ENCODE results near the gene FRA10AC1.

Gene FRA10AC1

DNA sequence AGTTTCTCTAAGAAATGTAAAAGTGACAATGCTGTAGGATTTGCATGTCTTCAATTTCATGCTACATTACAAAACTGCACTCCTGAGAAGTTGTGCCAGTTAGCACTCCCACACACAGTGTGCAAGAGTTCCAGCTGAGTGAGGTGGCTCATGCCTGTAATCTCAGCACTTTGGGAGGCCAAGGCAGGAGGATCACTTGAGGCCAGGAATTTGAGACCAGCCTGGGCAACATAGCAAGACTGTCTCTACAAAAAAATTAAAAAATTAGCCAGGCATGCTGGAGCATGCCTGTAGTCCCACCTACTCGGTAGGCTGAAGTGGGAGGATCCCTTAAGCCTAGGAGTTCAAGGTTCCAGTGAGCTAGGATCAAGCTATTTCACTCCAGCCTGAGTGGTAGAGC, 44.6 kb downstream of the FRA10AC1 start:
- Histone ChIP-seq H3K4me1 (ENCODE audit: control insufficient read depth, insufficient read depth, low read length) (no peaks in the 10 kb centered on the region), H3K36me3 (ENCODE audit: control insufficient read depth, insufficient read depth, low read length) (peaks cover 4% of the 10 kb centered on the region), H3K27me3 (ENCODE audit: control insufficient read depth, insufficient read depth, low read length) (no peaks in the 10 kb centered on the region), H3K9ac (ENCODE audit: low read length) (no peak overlapping the region), H3K27ac (ENCODE audit: low read depth, low read length) (no peak overlapping the region), H3K4me3 (ENCODE audit: low read length) (no peak overlapping the region)

DNA sequence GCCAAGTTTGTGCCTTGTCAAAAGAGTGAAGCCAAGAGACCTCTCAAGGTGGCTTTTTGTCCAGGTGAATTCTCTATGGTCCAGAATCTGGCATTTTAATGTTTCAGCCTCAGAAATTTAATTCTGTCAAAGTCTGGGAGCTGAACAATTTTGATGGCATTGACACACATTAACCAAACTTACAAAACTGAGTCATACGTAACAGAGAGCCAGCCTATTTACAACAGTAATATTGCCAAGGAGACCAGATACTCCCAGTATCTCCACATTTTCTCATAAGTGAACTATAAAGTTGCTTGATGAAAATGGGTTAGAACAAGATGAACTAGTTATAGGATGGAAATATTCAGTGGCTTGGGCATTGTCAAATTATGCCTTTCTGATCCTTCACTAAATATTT, 46.2 kb downstream of the FRA10AC1 start:
- Histone ChIP-seq H3K9ac (ENCODE audit: low read length) (no peak overlapping the region), H3K4me3 (ENCODE audit: low read length) (no peak overlapping the region), H3K36me3 (ENCODE audit: control insufficient read depth, insufficient read depth, low read length) (peaks cover 4% of the 10 kb centered on the region), H3K27me3 (ENCODE audit: control insufficient read depth, insufficient read depth, low read length) (no peaks in the 10 kb centered on the region), H3K27ac (ENCODE audit: low read depth, low read length) (no peak overlapping the region), H3K4me1 (ENCODE audit: control insufficient read depth, insufficient read depth, low read length) (no peaks in the 10 kb centered on the region)

DNA sequence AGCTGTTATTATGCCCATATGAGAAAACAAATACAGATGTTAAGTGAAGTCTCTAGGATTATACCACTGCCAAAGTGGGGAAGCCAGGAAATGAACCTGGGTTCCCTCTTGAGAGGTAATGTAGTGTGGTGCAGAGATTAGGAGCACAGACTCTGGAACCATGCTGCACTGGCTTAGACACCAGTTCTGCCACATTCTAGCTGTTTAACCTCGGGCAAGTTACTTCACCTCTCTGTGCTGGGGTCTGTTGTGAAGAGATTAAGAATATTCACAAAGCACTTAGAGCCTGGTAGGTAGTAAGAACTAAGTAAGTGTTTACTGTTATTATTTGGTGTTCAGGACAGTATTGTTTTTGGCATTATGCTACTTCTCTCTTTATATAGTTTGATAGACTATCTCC, 48.2 kb downstream of the FRA10AC1 start:
- no peak overlapping the region for H3K4me3 ChIP-seq (ENCODE audit: low read length)
- H3K27ac ChIP-seq (ENCODE audit: low read depth, low read length), result no peak overlapping the region
- no peaks in the 10 kb centered on the region for H3K4me1 ChIP-seq (ENCODE audit: control insufficient read depth, insufficient read depth, low read length)
- H3K27me3 ChIP-seq (ENCODE audit: control insufficient read depth, insufficient read depth, low read length), result no peaks in the 10 kb centered on the region
- no peak overlapping the region for H3K9ac ChIP-seq (ENCODE audit: low read length)
- H3K36me3 ChIP-seq (ENCODE audit: control insufficient read depth, insufficient read depth, low read length), result no peaks in the 10 kb centered on the region

DNA sequence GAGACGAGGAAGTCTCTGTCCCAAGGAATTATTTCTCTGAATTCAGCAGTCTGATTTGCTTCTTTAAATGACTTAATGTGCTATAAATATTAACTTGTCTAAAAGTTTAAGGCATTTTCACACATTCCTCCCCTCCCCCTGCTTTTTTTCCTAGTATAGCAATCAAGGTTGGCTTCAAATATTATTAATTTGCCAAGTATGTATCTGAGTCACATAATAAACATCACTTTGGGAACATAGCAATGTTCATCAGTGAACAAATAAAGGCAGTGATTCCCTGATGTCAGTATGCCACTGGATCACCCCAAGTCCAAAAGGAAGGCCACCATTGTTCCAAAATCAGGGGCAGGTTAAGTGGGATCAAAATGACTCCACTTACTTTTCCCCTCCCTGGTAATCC, 49.5 kb downstream of the FRA10AC1 start:
- no peak overlapping the region for H3K27ac ChIP-seq (ENCODE audit: low read depth, low read length)
- H3K9ac ChIP-seq (ENCODE audit: low read length), result no peak overlapping the region
- H3K4me3 ChIP-seq (ENCODE audit: low read length), result no peak overlapping the region
- no peaks in the 10 kb centered on the region for H3K27me3 ChIP-seq (ENCODE audit: control insufficient read depth, insufficient read depth, low read length)
- no peaks in the 10 kb centered on the region for H3K4me1 ChIP-seq (ENCODE audit: control insufficient read depth, insufficient read depth, low read length)
- no peaks in the 10 kb centered on the region for H3K36me3 ChIP-seq (ENCODE audit: control insufficient read depth, insufficient read depth, low read length)

DNA sequence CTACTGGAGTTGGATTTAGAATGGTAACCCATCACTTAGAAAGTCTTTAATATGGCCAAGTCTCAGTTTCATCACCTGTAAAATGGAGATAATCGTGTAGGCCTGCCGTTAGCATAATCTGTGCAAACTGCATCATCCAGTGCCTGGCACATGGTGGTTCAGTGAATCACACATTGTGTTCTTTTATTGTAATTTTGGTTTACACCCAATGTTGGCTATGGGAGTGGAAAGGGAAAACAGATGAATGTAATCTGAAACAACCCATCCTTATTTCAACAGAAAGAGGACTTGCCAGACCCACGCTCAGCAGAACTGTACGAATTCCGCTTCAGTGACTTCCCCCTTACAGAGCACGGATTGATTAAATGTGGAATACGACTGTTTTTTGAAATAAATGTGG, 62.6 kb downstream of the FRA10AC1 start:
- no peaks in the 10 kb centered on the region for H3K4me1 ChIP-seq (ENCODE audit: control insufficient read depth, insufficient read depth, low read length)
- H3K9ac ChIP-seq (ENCODE audit: low read length), result no peak overlapping the region
- no peak overlapping the region for H3K4me3 ChIP-seq (ENCODE audit: low read length)
- no peaks in the 10 kb centered on the region for H3K27me3 ChIP-seq (ENCODE audit: control insufficient read depth, insufficient read depth, low read length)
- no peak overlapping the region for H3K27ac ChIP-seq (ENCODE audit: low read depth, low read length)
- no peaks in the 10 kb centered on the region for H3K36me3 ChIP-seq (ENCODE audit: control insufficient read depth, insufficient read depth, low read length)

DNA sequence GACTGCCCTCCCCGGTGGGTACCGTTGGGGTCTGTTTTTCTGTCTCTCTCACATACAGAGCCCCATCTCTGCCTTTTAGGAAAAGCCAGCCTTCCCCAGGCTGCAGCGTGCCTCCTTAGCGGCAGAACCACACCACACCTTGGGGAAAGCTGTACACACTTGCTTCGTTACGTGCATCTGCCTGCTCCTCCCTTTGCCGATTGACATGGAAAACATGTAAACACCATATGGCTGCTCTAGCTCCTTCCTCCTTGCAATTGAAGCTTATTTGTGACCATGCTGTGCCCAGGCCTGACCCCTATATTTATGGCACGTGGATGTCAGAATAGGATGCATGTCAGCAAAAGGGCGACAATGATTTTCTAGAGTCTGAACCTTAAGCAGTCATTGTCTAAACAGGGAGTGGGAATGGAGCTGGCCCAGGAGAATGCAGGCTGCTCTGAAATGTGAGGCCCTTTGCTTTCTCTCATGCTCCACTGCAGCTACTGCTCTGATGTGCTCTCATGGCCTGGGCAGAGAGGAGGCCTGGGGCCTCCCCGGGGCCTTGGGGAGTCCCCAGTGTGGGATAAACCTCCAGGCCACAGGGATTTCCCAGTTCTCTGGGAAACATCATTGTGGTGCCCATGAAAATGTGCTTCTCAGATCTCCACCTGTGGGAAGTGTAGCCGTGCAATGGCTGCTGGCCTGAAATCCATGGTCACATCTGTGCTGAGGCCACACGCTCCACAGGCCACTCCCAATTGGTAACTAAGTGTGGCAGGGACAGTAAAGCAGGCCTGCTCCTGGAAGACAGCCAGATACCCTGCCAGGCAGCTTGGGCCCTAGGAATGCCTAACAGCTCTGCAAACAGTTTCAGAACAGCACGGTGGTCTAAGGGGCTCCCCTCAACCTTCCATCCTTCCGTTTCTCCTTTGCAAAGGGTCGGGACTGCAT, 71.5 kb downstream of the FRA10AC1 start:
- H3K4me3 ChIP-seq (ENCODE audit: low read length), result no peak overlapping the region
- no peaks in the 10 kb centered on the region for H3K4me1 ChIP-seq (ENCODE audit: control insufficient read depth, insufficient read depth, low read length)
- no peaks in the 10 kb centered on the region for H3K27me3 ChIP-seq (ENCODE audit: control insufficient read depth, insufficient read depth, low read length)
- no peak overlapping the region for H3K27ac ChIP-seq (ENCODE audit: low read depth, low read length)
- H3K36me3 ChIP-seq (ENCODE audit: control insufficient read depth, insufficient read depth, low read length), result no peaks in the 10 kb centered on the region
- H3K9ac ChIP-seq (ENCODE audit: low read length), result no peak overlapping the region

DNA sequence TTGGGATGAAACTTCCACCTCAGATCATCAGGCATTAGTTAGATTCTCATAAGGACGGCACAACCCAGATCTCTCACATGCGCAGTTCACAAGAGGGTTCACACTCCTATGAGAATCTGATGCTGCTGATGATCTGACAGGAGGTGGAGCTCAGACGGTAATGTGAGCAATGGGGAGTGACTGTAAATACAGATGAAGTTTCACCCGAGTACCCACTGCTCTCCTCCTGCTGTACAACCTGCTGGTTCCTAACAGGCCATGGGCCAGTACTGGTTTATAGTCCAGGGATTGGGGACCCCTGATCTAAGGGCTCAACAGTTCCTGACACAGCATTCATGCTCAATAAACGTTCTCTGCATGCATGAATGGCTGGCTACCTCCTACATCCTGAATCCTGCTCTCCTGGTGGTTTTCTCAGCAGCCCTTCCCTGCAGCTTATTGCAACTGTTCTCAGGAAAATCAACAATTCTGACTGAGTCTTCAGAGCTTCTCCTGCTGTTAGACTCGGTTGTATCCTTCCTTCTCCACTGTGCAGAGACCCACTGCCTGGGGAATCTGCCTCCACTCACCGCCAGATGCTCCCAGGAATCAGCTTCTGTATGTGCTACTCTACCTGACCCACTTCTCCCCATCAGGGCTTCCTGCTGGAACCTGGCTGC, 72.6 kb downstream of the FRA10AC1 start:
- Histone ChIP-seq H3K27me3 (ENCODE audit: control insufficient read depth, insufficient read depth, low read length) (no peaks in the 10 kb centered on the region), H3K36me3 (ENCODE audit: control insufficient read depth, insufficient read depth, low read length) (no peaks in the 10 kb centered on the region), H3K27ac (ENCODE audit: low read depth, low read length) (no peak overlapping the region), H3K4me3 (ENCODE audit: low read length) (no peak overlapping the region), H3K9ac (ENCODE audit: low read length) (no peak overlapping the region), H3K4me1 (ENCODE audit: control insufficient read depth, insufficient read depth, low read length) (no peaks in the 10 kb centered on the region)

DNA sequence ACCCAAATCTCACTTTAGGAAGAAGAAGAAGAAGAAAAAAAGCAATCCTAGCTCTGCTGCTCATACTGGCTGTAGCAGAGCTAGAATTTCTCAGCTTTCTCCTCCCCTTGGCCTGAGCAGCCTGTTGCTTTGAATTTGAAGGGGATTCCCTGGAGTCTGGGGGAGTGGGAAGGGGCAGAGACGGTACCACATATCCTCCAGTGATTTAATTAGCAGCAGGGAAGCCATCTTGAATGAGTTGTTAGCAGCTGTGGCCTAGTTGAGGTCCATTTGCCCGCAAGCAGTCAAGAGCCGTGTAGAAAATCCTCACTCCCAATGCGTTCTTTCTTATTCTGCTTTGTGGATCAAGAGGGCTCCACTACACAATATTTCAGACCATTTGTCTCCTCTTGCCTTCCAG, 73.5 kb downstream of the FRA10AC1 start:
- Histone ChIP-seq H3K27ac (ENCODE audit: low read depth, low read length) (no peak overlapping the region), H3K4me3 (ENCODE audit: low read length) (no peak overlapping the region), H3K36me3 (ENCODE audit: control insufficient read depth, insufficient read depth, low read length) (no peaks in the 10 kb centered on the region), H3K9ac (ENCODE audit: low read length) (no peak overlapping the region), H3K4me1 (ENCODE audit: control insufficient read depth, insufficient read depth, low read length) (no peaks in the 10 kb centered on the region), H3K27me3 (ENCODE audit: control insufficient read depth, insufficient read depth, low read length) (no peaks in the 10 kb centered on the region)

DNA sequence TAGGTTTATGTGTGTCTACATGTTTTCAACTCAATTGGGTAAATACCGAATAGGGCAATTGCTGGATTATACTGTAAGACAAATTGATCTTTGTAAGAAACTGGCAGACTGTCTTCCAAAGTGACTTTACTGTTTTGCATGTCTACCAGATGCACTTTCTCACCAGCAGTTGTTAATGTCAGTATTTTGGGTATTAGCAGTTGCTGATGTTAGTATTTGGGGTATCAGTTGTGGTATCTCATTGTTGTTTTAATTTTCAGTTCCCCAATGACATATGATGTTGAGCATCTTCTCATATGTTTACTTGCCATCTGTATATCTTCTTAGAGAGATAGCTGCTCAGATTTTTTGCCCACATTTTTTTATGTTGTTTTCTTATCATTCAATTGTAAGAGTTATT, 79.5 kb downstream of the FRA10AC1 start:
- Histone ChIP-seq H3K4me3 (ENCODE audit: low read length) (no peak overlapping the region), H3K27me3 (ENCODE audit: control insufficient read depth, insufficient read depth, low read length) (no peaks in the 10 kb centered on the region), H3K27ac (ENCODE audit: low read depth, low read length) (no peak overlapping the region), H3K4me1 (ENCODE audit: control insufficient read depth, insufficient read depth, low read length) (no peaks in the 10 kb centered on the region), H3K9ac (ENCODE audit: low read length) (no peak overlapping the region), H3K36me3 (ENCODE audit: control insufficient read depth, insufficient read depth, low read length) (no peaks in the 10 kb centered on the region)

DNA sequence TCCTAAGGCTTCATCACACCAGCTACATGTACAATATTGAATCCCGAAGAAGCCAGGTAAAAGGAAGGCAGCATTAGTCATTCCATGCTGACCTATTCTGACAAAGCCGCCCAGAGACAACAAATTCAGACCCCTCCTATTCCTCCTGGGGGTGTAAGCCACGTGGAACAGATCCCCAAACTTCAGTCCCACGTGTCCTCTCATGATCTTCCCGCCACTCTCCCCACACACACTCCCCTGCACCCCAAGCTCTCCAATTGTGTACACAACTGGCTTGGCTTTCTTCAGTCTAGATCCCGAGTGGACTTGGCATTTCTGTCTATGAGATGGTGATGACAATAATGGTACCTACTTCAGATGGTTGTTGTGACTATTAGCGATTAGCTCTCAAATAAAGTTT, 81.5 kb downstream of the FRA10AC1 start:
- H3K36me3 ChIP-seq (ENCODE audit: control insufficient read depth, insufficient read depth, low read length), result no peaks in the 10 kb centered on the region
- H3K4me3 ChIP-seq (ENCODE audit: low read length), result no peak overlapping the region
- no peak overlapping the region for H3K27ac ChIP-seq (ENCODE audit: low read depth, low read length)
- no peak overlapping the region for H3K9ac ChIP-seq (ENCODE audit: low read length)
- no peaks in the 10 kb centered on the region for H3K27me3 ChIP-seq (ENCODE audit: control insufficient read depth, insufficient read depth, low read length)
- no peaks in the 10 kb centered on the region for H3K4me1 ChIP-seq (ENCODE audit: control insufficient read depth, insufficient read depth, low read length)

Data from rectal smooth muscle tissue (tissue), 1 donor.